GM21737 (cell line): Measurements from ENCODE around the gene GLRB.
"Not testable (repeated sequence)": the region's sequence is repeated elsewhere in the genome, so short reads cannot be mapped to it uniquely, and the experiment has no call there.

Experiments
- ATAC-seq: cut with Tn5 transposase; IDR thresholded peaks from one replicate; pipeline ENCODE4 v1.9.1; 2021; ENCODE audit warnings: mild to moderate bottlenecking, moderate library complexity; ENCODE audit not compliant: unreplicated experiment

The GLRB gene

DNA sequence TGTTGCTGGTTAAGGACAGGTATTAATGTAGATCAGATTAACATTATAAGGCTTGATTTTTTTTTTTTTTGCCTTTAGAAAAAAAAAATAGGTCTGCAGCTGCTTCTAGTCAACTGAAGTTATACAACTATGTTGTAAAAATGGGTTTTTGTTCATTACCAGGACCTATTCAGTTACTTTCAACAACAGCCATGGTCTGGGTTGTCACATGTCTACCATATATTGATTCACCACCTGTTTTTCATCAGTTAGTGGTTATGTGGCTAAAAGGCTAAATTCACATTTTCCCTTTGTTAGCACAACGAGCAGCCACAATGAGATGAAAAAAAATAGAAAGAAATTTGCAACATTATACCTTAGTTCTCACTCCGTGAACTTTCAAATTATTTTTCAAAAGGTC lies 45.5 kb downstream of the GLRB start:
- no peak for ATAC-seq

DNA sequence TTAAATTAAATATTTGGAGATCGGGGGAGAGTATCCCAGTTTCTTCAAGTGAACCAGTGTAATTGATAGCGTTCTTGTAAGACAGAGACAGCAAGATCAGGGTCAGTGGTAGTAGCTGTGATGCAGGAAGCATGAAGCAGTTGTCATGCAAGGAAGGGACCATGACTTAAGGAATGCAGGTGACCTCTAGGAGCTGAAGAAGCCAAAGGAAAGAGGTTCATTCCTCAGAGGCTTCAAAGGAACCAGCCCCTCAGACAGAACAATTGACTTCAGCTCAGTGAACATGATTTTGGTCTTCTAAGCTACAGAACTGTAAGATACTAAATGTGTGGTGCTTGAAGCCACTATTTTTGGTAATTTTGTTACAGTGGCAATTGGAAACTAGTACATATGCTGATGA lies 51.6 kb downstream of the GLRB start:
- no peak for ATAC-seq

DNA sequence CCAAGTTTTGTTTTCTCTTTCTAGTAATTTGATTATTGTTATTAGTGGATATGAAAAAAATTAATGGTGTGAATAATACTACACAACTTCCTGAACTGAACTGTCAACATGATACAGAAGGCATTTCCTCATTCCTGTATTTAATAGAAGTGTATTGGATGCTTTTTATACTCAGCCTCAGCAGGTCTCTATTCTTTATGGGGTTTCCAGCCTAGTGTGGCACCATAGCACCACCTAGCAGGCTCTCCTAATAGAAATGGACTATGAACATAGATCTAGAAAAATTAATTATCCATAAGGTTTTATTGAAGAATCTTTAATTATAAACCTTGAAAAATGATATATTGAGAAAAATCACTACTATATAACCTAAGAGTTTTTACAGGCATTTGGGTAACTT lies 52.4 kb downstream of the GLRB start:
- no peak for ATAC-seq

DNA sequence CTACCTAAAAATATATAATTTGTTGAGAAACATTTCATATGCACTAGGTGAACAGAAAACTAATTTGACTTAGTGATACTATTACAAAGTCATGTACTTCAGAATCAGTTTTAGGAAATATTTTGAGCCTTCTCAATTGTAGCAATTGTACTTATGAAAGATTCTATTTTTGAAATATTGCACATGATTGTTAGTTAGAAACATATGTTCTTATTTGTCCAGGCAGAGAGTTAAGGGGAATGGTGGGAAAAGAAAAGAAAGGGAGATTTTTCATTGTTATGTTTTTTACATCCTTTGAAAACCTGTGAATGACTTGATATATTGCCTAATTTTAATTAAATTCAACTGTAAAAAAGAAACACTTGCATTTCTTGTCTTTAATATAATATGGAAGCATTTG lies 66.0 kb downstream of the GLRB start:
- no peak for ATAC-seq

DNA sequence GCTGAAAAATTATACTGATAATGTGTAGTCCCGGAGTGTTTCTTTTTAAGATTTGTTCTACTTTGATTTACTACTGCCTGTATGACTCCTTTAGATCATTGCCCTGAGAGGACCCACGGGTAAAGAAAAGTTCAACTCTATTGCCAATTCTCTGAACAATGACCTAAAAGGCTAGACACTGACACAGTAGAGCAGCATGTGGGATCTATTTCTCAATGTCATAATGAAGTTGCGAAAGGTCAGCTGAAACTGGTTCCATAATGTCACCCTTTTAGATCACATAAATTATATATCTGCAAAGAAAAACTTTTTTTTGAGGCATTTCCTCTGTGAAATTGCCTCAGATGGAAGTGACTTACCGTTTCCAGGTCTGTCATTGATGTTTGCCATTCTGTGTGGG lies 67.4 kb downstream of the GLRB start:
- no peak for ATAC-seq

DNA sequence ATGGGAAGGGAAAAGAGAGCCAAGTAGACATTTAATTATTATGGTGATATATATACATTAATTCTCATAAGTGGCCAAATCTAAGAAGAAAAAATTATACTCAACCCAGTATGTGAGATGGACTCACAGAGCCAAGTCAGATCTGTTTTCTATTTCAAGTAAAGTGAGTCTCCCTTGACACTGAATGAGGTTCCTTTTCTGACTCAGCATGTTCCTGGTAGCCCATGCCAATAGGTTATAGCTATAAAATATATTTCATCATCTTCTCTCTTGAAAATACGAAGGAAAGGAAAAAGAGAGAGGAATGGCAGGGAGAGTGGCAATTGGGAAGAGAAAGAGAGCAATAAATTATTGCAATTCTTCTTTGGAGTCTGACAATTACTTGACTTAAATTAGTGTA lies 75.8 kb downstream of the GLRB start:
- no peak for ATAC-seq

DNA sequence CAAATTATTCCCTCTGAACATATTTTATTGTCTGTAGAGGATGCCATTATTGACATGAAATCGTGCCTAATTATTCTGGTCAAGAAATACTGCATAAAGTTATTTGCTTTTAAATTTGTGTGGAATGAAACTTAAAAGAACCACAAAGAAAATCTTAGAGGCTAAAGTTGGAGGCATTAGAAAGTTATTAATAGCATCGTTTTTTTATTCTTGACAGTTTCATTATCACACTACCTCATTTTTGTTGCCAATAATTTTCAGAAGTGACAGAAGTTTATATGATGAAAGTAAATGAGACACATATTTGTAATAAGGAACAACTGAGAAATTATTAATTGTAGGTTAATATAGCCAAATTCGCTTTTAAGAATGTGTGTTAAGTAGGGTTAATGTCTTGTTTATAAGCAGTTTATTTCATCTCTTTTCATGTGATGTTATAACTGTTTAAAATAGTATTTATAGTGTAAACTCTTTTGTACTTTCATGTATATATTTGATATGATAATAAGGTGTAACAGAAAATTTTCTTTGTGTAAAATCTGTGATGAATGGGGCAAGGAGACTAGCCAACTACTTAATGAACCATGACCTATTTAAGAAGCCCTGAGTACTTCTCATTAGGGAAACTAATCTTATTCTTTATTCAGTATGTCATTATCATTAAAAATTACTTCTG lies 90.1 kb downstream of the GLRB start:
- no peak for ATAC-seq

DNA sequence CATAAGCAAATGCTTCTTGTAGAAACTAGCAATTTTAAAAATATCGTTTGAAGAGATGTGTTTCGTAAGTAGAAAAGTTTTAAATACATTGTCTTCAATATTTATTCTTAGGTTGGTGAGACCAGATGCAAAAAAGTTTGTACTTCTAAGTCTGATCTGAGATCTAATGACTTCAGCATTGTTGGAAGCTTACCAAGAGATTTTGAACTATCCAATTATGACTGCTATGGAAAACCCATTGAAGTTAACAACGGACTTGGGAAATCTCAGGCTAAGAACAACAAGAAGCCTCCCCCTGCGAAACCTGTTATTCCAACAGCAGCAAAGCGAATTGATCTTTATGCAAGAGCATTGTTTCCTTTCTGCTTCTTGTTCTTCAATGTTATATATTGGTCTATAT lies 94.4 kb downstream of the GLRB start:
- no peak for ATAC-seq

DNA sequence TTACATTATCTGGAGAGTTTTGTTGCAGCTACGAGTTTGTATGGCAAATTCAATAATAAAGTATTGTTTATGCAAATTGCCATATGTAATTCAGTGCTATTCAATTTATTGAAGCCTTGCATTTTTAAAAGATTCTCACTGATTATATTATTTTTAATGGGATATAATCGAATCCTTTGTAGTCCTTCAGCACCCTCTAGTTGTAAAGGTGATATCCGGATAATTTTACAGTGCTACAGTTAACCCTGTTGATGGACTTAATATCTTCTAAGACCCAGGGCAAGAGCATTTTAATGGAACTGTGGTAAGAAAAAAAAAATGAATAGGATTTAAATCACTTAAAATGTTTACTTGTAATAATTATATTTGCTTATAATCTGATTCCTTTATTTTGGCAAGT lies 96.1 kb downstream of the GLRB start:
- no peak for ATAC-seq

DNA sequence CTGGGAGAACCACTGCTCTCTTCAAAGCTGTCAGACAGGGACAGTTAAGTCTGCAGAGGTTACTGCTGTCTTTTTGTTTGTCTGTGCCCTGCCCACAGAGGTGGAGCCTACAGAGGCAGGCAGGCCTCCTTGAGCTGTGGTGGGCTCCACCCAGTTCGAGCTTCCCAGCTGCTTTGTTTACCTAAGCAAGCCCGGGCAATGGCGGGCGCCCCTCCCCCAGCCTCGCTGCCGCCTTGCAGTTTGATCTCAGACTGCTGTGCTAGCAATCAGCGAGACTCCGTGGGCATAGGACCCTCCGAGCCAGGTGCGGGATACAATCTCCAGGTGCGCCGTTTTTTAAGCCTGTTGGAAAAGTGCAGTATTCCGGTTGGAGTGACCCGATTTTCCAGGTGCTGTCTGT lies 104.3 kb downstream of the GLRB start:
- ATAC-seq, result not testable (repeated sequence)

DNA sequence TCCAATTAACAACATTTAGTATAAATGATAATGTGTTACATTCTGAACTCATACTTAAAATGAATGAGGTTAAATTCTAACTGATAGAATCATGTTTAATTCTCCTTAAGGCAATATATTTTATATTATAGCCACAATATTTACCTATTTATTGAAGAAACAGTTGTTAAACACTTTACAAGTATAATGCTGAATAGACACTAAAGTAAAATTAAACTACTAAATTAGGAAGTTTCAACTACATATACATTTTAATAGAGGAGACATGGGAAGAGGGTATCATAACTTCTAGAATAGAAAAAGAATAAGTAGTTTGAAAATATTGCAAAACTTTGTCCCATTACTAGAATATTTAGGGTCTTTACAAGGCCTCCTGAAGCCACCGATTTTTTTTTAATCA lies 108.3 kb downstream of the GLRB start:
- ATAC-seq, result no peak

DNA sequence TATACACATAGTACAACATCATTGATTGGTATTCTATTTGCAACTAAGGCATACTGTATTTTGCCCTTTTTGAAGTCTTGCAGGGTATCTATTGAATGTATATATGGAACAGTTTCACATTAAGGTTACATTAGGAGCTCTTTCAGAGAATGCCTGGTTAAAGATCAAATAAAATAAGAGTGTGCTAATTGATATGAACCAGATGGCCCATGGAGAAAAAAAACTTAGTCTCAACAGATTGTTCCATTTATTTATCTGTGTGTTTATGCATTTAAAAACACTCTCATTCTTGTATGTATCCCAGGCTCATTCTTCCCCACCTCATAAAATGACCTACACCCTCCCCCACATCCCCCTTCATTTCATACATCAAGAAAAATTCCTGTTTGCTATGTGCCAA lies 109.4 kb downstream of the GLRB start:
- no peak for ATAC-seq

DNA sequence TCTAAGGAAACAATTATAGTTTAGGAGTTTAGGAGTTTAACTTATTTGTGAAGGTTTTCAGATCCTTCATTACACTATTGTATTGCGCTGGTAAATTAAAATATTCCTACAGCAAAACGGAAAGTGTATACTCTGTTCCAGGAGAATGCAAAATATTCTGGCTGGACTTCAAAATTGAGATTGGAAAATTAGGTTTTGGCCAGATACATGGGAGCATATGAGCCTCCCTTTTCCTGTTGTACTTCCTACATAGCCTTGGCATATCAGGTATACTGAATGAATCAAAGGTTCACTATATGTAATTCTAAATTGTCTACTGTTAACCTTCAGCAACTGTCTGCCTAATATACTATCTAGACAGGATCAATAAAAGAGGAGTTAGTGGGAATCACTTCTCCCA lies 119.4 kb downstream of the GLRB start:
- ATAC-seq, result no peak

DNA sequence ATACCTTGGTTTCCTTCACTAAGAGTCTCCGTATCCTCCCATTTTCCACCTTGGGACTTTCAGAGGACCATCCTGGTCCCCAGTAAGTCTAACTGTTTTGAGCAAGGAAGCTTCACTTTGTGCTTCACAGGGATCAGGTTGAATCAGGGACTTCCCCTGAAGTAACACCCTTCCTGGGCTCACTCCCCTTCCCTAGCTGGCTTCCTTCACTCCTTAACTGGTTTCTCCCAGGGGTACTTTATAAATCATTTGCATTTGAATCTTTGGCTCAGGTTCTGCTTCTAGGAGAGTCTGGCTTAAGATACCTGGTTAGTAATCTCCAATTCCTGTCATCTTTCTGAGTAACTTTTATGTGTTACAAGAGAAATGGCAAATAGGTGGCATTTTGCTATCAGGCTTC lies 120.1 kb downstream of the GLRB start:
- no peak for ATAC-seq

DNA sequence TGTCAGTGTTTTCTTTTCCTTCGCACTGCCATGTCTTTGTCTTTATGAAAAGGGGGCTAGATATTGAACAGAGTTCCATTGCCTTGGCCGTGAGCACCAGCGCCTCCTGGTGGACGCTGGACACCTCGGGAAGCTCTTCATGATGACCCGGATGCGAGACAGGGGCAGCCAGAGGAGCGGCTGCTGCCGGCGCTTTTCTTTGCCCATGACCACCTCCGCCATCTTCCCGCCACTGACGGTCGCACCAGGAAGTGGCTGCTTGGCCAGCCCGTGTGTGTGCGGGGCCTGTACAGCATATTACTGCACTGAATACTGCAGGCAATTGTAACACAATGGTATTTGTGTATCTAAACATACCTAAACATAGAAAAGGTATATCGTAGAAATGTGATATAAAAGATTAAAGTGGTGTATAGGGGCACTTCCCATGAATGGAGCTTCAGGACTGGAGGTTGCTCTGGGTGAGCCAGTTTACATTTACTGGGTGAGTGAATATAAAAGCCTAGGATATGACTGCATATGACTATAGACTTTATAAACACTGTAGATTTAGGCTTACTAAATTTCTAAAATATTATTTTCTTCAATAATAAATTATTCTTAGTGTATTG lies 128.8 kb downstream of the GLRB start:
- ATAC-seq, result no peak

DNA sequence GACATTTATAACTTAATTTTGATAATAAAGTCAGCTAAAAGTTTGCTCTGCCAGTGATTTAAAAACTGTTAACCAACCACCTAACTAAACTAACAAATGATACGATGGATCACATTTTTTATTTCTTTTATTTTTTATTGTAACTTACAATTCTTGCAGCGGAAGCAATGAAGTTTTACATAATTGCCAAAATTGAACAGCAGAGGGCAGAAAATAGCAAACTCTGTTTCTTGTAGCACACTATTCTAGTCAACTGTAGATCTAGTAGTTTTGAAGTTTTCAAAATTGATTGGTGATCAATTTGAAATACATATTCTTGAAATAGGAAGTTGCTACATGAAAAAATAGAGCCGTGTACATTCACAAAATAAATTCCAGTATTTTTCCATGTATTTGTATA lies 141.8 kb downstream of the GLRB start:
- no peak for ATAC-seq

DNA sequence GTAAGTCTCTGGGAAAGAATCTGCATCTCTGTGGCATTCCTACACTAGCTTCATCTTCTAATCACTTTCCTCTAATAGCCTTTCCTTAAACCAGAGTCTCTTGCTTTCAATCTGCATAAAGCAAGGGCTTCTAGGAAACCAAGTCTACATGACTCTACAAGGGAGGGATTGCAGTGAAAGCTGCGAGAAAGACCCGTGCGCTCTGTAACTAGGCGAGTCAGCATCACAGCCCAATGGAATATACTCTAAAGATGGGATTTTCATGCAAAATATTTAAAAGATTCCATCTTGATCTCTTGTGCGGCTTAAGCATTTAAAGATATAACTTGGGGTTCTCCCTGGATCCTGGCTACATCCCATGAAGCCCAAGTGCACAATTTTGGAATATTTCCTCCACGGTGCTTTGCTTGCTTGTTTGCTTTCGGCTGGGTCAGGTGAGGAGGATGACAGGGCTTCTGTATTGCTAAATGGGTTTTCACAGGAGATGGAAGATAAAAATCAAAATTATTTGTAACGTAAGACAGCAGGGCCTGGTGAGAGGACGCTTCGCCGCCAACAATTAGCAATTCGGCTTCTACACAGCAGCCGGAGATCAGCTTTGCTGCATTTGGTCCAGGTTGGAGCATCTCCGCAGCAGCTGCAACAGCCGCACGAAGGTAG lies 143.9 kb downstream of the GLRB start:
- ATAC-seq, result no peak

DNA sequence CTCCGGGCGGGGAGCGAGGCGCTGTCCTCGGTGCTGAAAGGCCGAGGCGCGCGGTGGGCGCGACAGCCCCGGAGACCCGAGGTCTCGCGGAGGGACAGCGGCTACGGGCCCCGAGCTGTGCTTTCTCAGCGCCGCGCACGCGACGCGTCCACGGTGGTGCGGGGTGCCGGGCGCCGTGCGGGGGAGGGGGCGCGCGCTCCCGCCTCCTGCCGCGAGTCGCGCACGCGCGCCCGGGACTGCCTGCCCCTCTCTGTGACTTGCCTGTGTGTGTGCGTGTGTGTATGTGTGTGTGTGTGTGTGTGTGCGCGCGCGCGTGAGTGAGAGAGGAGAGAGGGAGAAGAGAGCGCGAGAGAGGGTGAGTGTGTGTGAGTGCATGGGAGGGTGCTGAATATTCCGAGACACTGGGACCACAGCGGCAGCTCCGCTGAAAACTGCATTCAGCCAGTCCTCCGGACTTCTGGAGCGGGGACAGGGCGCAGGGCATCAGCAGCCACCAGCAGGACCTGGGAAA lies 144.5 kb downstream of the GLRB start, which contains the start of gene GRIA2:
Gene GRIA2 (plus strand): TSS at position 358 of the 511 bp plus-strand sequence. CDS start 315 bp downstream, outside the sequence.
- no peak for ATAC-seq

DNA sequence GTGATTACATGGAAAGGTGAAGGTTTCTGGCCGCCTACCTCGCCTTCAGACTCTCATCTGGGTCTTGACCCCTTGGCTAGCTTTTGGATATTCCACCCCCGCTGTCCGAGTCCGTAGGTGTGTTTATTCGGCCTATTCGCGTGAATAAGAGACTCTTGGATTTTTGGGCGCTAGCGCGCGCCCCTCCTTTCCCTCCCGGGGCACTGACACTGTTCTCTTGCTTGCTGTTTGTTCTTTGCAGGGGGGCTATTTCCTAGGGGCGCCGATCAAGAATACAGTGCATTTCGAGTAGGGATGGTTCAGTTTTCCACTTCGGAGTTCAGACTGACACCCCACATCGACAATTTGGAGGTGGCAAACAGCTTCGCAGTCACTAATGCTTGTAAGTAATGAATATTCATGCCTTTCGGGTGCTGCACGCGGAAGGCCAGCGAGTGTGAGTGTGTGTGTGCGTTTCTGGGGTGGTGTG lies 145.5 kb downstream of the GLRB start:
- no peak for ATAC-seq
